22Rv1 (cell line): ENCODE results near the gene PSMD9.

ENCODE experiments used
- ZFX ChIP-seq: fragments of 450-650 bp; IDR thresholded peaks from 2 replicates; pipeline ENCODE4 v1.6.1; 2017; ENCODE audit warnings: antibody characterized with exemption, borderline replicate concordance
- TF ChIP-seq, protein P1 (sequence below): fragments of 450-650 bp; IDR thresholded peaks from 2 replicates; pipeline ENCODE4 v1.5.1; 2017; ENCODE audit warnings: mild to moderate bottlenecking

GRCh38 chr12:121903202-121903601, 14.6 kb downstream of the PSMD9 start:
- TF ChIP-seq, protein P1, sequence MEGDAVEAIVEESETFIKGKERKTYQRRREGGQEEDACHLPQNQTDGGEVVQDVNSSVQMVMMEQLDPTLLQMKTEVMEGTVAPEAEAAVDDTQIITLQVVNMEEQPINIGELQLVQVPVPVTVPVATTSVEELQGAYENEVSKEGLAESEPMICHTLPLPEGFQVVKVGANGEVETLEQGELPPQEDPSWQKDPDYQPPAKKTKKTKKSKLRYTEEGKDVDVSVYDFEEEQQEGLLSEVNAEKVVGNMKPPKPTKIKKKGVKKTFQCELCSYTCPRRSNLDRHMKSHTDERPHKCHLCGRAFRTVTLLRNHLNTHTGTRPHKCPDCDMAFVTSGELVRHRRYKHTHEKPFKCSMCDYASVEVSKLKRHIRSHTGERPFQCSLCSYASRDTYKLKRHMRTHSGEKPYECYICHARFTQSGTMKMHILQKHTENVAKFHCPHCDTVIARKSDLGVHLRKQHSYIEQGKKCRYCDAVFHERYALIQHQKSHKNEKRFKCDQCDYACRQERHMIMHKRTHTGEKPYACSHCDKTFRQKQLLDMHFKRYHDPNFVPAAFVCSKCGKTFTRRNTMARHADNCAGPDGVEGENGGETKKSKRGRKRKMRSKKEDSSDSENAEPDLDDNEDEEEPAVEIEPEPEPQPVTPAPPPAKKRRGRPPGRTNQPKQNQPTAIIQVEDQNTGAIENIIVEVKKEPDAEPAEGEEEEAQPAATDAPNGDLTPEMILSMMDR, result no peak
- no peak for TF ChIP-seq ZFX
